OCI-LY1 (cell line): ENCODE results near the gene BCL7B.

Experiments
- CTCF ChIP-seq: fragments of 200-600 bp; sonication (generic), shearing (Covaris generic); IDR thresholded peaks from 2 replicates; pipeline ENCODE4 v1.5.1; 2017; ENCODE audit warnings: mild to moderate bottlenecking, antibody characterized with exemption, low read length, moderate library complexity, mixed read lengths
- EZH2 ChIP-seq: fragments of 200-600 bp; sonication (generic), shearing (Covaris generic); IDR thresholded peaks from 2 replicates; pipeline ENCODE4 v1.8.0; 2017; ENCODE audit warnings: borderline replicate concordance, mixed run types, mild to moderate bottlenecking, antibody characterized with exemption, low read length, moderate library complexity, mixed read lengths

- no peak for TF ChIP-seq EZH2
- TF ChIP-seq CTCF: no peak
Measured at GRCh38 chr7:73586911-73587310, 29.4 kb upstream of the BCL7B start.
